ENCODE results near the gene PRR14L.

DNA sequence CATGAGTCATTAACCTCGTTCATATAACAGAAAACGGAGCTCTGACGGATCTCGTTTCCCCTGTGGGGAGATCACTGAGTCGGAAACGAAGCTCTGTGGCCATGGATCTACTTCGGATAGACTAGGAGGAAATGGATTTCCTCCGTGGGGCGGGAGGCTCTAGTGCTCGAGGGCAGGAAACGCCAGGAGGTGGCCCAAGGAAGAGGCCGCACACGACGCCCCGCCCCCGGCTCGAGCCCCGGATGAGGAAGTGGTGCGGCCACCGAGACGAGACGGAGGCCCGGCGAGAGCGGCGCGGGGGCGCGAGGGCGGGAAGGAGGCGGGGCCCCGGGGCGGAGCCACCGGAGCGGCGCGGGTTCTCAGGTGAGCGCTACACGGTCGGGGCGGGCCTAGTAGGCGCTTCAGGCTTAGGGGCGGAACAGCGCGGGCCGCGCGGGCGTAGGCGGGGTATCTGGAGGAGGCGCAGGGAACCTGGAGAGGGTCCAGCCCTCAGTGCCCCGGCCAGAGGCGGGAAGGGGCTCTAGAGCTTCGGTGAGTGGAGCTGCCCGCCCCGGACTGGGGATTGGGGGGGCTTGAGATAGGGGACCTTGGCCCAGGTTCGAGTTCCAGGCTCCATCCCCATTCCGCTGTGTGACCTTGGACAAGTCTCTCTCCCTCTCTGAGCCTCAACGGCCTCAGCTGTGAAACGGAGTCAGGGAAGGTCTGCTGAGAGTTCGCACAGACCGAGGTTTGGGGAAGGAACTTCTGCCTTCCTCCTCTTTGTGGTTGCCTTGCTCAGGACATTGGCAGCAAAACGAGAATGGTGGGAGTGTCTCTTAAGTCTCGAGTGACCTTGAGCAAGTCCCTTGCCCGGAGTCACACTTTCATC lies 3.9 kb upstream of the PRR14L start, which contains the start of gene DEPDC5:
- TF ChIP-seq, protein P1, sequence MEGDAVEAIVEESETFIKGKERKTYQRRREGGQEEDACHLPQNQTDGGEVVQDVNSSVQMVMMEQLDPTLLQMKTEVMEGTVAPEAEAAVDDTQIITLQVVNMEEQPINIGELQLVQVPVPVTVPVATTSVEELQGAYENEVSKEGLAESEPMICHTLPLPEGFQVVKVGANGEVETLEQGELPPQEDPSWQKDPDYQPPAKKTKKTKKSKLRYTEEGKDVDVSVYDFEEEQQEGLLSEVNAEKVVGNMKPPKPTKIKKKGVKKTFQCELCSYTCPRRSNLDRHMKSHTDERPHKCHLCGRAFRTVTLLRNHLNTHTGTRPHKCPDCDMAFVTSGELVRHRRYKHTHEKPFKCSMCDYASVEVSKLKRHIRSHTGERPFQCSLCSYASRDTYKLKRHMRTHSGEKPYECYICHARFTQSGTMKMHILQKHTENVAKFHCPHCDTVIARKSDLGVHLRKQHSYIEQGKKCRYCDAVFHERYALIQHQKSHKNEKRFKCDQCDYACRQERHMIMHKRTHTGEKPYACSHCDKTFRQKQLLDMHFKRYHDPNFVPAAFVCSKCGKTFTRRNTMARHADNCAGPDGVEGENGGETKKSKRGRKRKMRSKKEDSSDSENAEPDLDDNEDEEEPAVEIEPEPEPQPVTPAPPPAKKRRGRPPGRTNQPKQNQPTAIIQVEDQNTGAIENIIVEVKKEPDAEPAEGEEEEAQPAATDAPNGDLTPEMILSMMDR (IDR thresholded peaks at IDR 0.05): no peak
- TF ChIP-seq USF1 (IDR thresholded peaks at IDR 0.05; ENCODE audit: borderline replicate concordance, low read depth) (no peak), TEAD4 (IDR thresholded peaks at IDR 0.05; ENCODE audit: borderline replicate concordance, insufficient read depth) (no peak), ZBTB33 (IDR thresholded peaks at IDR 0.05; ENCODE audit: borderline replicate concordance, low read depth) (0 out of 2 replicates have a peak, but pooled peaks have one; percentile 36), RFX5 (IDR thresholded peaks at IDR 0.05; ENCODE audit: low read length) (no peak), FOXM1 (IDR thresholded peaks at IDR 0.05; ENCODE audit: low read depth) (no peak), REST (IDR thresholded peaks at IDR 0.05; ENCODE audit: low read depth, low read length) (no peak), SMC3 (IDR thresholded peaks at IDR 0.05; ENCODE audit: low read depth, low read length) (no peak), USF2 (IDR thresholded peaks at IDR 0.05; ENCODE audit: borderline replicate concordance, low read depth, low read length) (no peak), EZH2phosphoT487 (IDR thresholded peaks at IDR 0.05; ENCODE audit: borderline replicate concordance, low read depth) (no peak)
- TF ChIP-seq, protein P2, sequence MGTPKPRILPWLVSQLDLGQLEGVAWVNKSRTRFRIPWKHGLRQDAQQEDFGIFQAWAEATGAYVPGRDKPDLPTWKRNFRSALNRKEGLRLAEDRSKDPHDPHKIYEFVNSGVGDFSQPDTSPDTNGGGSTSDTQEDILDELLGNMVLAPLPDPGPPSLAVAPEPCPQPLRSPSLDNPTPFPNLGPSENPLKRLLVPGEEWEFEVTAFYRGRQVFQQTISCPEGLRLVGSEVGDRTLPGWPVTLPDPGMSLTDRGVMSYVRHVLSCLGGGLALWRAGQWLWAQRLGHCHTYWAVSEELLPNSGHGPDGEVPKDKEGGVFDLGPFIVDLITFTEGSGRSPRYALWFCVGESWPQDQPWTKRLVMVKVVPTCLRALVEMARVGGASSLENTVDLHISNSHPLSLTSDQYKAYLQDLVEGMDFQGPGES (IDR thresholded peaks at IDR 0.05; ENCODE audit: low read depth, low read length): no peak
